ENCODE data around the gene TSHZ2. TPM values are rescaled to one million over a fixed set of nuclear protein-coding genes. Genes with fewer than 3 reads are reported as not detected.
"Not testable (repeated sequence)": the region's sequence is repeated elsewhere in the genome, so short reads cannot be mapped to it uniquely, and the experiment has no call there.

Gene TSHZ2
- total RNA-seq, 1 donor from 2014 or later: 2.0 TPM

GRCh38 chr20:52963131-52963530, 9.0 kb upstream of the TSHZ2 start:
- no peak for DNase-seq (ENCODE audit: extremely low read depth, low read depth, low spot score)

DNA sequence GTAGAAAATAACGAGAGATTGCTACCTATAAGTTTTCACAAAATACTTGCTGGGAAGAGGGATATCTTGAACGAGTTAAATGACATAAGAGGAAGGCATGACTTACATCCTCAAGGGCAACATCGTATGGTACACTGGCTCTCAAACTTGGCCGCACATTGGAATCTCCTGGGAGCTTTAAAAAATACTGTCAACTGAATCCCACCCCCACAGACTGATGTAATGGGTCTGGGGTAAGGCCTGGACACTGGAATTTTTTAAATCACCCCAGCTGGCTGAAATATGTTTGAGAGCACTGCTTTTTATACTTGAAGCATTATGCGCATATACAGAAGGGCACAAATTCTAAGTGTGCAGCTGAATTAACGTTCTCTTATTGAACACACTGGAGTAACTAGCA, 8.0 kb upstream of the TSHZ2 start:
- DNase-seq (ENCODE audit: extremely low read depth, low read depth, low spot score): no peak

DNA sequence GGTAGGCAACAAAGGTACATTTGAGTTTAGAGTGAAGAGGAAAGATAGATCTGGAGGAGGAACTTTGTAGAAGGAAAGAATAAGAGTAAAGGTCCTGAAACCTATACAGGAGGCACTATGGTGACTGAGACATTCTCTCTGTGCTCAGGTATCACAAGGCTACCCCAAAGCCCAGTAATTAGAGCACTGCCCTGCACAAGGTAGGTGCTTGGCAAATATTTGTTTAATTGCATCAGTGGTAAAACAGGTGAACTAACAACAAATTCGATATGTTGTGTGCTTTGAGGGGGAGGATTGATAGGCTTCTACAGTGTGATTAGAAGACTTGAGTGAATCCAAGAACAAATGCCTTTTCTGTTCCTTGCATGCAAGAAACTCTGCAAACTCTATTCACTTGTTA, 6.8 kb upstream of the TSHZ2 start:
- no peak for DNase-seq (ENCODE audit: extremely low read depth, low read depth, low spot score)

GRCh38 chr20:52965819-52966218, 6.3 kb upstream of the TSHZ2 start:
- no peak for DNase-seq (ENCODE audit: extremely low read depth, low read depth, low spot score)

GRCh38 chr20:52966543-52966942, 5.6 kb upstream of the TSHZ2 start:
- DNase-seq (ENCODE audit: extremely low read depth, low read depth, low spot score): not testable (repeated sequence)

DNA sequence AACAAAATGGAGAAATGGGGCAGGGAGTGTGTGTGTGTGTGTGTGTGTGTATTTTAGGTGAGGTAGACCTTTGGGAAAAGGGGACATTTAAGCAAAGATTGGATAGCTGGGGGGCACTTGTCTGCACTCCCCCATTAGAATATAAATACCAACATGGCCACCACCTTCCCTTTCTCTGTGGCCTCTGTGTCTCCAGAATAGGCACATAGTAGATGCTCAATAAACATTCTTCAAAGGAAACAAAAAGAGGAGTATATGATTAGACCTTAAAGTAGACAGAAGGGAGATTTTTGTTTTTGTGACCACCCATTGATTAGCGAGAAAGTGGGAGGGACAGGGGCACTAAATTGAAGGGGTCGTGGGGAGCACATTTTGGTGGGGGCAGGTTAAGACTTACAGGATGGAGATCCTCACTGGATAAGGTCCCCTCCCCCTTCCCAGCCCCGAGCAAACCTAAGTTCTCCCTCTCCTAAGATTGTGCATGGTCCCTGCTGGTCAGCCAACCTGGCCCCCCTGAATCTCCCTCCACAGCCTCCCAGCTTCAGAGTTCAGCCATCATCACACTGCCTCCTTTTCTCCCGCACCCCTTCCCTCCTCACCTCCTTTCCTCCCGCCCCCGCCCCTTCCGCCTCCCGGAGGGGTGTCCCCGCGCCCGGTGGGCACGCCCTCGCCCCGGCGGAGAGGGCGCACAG, 514 bp upstream of the TSHZ2 start:
- DNase-seq (ENCODE audit: extremely low read depth, low read depth, low spot score): no peak

DNA sequence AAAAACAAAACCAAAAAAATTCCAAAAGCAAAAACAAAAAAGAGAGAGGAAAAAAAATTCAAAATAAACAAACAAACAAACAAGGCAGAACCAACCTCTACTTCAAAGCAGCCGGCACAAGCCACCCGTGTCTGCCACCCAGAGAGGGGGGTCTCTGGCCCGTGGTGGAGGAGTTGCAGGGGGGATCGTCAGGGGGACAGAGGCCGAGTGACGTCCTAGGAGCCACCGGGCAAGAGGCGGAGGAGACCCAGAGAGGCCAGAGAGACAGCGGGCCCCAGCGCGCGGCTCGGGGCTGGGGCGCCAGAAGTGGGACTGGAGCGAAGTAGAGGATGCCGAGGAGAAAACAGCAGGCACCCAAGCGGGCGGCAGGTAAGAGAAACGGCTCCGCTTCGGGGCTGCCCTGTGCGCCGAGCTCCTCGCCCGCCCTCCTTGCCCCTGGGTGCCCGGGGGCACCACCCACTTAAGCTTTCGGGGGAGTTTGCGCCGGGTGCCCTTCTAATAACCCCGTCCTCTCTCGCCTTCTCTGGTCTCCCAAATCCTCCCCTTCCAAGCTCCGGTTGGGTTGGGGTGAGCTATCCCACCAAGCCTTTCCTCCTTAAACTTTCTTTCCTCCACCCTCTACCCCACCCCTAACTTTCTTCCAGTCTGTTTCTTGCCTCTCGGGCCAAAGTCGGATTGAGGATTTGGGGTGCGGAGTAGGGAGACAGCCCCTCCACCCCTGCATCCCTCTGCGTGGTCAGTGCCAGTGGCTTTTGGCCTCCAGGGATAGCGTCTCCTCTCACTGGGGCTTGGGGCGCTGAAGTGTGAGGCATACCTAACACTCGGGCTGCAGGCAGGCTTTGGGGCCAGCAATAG, 1.0 kb downstream of the TSHZ2 start:
- DNase-seq (ENCODE audit: extremely low read depth, low read depth, low spot score): no peak

DNA sequence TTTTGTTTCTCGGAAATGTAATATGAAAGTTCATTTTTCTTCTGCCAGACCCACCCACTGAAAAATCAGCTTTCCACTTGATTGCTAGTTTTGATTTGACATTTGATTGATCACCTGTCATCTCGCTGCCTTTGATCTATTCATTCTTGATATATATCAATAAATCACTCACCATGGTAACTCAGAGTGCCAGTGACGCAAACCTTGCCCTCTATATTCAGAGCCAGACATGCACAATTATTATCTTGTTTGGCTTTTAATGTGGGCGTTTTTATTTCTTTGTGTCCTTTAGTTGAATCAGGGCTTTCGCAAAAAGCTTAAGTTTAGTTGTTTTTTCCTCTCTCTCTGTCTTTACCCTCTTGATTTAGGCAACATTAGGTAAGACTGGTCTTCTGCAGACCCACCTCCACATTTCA, 2.0 kb downstream of the TSHZ2 start:
- DNase-seq (ENCODE audit: extremely low read depth, low read depth, low spot score): no peak

- DNase-seq (ENCODE audit: extremely low read depth, low read depth, low spot score): no peak
Observed at GRCh38 chr20:52975029-52975732, 3.0 kb downstream of the TSHZ2 start.

GRCh38 chr20:52975803-52976531, 3.8 kb downstream of the TSHZ2 start:
- DNase-seq (ENCODE audit: extremely low read depth, low read depth, low spot score): no peak

DNA sequence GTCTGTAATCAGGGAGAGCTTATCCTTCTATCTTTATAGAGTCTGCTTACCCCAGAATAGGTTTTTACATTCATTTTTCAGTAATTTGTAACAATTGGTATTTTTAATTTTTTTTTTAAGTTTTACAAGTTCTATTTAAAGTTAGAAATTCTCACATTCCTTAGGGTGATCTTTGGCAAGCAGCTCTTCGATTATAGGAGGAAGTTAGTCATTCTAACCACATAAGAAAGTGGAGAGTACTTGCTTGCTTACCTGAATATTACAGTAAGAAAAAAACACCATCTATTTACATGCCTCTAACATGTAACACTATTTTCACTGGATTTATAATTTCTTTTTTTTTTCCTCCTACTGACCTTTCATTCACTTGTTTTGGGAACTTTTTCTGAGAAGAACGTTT, 6.7 kb downstream of the TSHZ2 start:
- DNase-seq (ENCODE audit: extremely low read depth, low read depth, low spot score): no peak

DNA sequence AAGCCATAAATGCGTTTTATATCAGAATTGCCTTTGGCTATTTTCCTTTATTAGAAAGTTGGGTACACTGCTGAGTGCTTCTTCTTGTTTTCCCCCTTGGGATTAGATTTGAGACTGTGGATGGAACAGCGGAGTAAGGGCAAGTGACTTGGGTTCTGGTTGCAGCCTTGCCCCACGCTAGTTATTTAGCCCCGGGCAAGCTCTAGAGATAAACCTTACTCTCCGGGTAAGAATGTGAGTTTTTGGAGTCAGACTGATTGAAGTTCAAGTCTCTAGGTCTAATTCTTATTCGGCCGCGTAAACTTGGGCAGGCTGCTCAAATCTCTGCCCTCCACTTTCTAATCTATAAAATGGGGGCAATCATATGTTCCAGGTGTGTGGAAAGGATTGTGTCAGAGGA, 8.9 kb downstream of the TSHZ2 start:
- no peak for DNase-seq (ENCODE audit: extremely low read depth, low read depth, low spot score)

DNA sequence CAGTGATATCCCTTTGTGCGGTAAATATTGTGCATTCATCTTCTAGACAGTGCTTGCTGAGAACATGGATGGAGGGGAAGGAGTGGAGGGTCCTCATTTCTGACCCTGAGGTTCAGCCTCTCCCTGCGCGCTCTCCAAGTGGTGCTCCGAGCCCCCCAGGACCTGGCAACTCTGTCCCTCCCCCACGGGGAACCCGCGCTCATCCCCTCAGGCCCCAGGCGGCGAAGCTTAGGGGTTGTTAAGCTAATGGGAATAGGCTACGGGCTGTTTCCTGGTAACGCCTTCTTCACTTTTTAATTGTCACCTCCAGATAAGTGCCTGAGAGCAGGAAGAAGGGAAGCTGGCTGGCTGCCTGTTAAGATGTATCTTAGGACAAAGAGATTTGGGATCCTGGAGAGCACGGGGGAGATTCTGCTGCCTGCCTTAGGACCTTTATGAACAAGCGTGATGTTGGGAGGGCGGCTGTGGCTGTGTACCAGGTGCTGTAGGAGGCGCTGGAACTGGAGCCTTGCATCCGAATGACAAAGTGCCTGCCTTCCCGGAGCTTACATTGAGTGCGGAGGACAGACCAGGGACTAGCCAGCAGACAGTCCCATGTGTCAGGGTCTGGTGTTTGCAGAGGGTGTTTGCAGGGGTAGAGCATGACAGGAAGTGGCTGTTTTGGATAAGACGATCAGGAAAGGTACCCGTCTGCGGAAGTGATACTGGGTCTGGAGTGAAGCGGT, 11.7 kb downstream of the TSHZ2 start:
- DNase-seq (ENCODE audit: extremely low read depth, low read depth, low spot score): no peak

- no peak for DNase-seq (ENCODE audit: extremely low read depth, low read depth, low spot score)
Observed at GRCh38 chr20:52984451-52984810, 12.3 kb downstream of the TSHZ2 start.

DNA sequence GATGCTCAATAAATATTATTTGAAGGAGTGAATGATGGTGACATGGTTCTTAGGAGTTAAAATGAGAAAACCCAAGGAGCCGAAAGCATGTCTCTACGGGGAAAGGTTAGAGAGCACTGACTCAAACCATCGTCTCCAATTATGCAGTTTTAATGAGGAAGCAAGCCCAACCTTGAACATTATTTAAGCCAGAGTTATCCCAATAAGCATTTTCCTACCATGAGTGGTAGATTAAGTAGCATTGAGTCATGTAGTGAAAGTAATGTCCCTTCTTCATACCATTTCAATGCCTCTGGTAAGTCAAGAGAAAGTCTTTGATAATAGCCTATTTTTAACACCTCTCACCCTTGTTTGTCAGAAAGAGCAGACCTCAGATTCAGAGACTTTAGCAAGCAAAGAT, 13.5 kb downstream of the TSHZ2 start:
- DNase-seq (ENCODE audit: extremely low read depth, low read depth, low spot score): no peak

DNA sequence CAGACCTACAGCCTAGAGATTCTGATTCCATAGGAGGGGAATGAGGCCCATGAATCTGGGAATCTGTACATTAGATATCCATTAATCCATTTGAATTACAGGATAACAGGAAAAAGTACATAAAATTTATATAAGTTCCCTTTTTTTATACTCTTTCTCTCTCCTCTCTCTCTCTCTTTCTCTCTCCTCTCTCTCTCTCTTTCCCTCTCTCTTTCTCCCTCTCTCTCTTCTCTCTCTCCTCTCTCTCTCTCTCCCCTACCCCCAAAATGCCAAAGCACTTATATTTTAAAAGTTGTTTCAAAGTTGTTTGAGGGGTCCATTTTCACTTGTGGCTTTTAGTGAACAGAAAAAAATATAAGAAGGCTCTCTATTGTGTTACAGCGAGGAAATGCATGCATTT, 15.1 kb downstream of the TSHZ2 start:
- no peak for DNase-seq (ENCODE audit: extremely low read depth, low read depth, low spot score)

DNA sequence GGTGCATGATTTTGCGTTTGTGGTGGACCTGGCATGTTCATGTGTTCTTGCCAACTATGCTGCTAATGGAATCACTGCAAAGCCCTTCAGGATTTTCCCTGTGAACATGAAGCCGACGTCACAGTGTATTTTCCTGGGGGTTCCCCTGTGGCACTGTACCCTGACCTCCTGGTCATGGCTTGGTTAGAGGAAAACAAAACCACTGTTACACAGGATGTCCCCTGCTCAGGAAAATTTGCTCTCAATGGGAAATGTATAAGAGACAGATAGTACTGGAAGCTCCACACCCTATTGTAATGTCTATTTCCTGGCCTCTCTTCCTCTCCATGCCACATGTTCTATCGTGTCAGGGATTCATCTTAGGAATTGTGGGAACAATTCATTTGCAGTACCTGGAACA, 19.7 kb downstream of the TSHZ2 start:
- DNase-seq (ENCODE audit: extremely low read depth, low read depth, low spot score): no peak

- DNase-seq (ENCODE audit: extremely low read depth, low read depth, low spot score): no peak
Observed at GRCh38 chr20:52992632-52993031, 20.5 kb downstream of the TSHZ2 start.

DNA sequence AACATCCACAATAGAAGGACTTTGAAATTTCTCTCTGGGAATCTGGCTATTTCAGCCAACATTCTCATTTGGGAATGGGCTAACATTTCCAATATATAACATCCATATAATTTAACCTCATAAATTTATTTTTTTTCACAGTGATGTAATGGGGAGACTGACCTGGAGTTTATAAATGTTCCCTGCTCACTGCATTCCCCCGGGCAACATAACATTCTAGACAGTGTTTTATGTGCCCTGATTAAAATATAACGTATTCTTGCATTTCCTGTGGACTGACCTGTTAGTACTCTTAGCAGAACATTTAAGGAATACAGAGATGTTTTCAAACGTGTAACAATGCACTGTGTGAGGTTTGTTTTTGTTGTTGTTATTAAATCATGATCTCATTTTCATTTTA, 20.9 kb downstream of the TSHZ2 start:
- no peak for DNase-seq (ENCODE audit: extremely low read depth, low read depth, low spot score)

DNA sequence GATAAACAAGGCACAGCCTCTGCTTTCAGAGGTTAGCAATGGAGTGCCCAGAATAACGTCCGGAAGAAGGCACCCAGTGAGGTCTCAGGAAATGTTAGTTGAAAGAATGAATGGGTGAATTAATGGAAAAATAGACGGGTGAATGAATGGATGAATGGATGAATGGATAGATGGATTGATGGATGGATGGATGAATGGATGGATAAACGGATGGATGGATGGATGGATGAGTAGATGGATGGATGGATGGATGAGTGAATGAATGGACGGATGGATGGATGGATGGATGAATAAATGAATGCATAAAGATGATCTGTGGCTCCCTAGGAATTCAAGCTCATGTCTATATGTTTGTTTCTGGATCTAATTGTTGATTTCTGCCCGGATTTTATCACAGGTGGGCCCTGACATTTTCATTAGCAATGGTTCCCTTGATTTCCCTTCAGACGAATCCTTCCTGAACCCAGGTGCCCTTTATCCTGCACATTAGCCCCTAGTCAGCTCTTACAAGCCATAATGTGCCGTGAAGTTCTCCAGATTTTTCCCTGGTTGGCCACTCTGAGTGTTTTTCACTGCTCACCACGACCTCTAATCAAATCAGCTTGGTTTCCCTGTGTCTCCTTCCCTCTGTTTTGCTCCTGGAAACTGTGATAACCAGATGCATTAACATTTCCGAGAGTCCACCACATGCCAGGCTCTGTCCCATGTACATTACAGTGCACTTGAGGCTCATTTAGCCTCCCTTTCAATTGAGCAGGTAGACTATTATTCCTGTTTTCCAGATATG, 22.2 kb downstream of the TSHZ2 start:
- no peak for DNase-seq (ENCODE audit: extremely low read depth, low read depth, low spot score)
